GM18861 (cell line): ENCODE results near the gene CCDC6.
"Not testable (repeated sequence)": the region's sequence is repeated elsewhere in the genome, so short reads cannot be mapped to it uniquely, and the experiment has no call there.

Experiments
- ATAC-seq: cut with Tn5 transposase; IDR thresholded peaks from one replicate; pipeline ENCODE4 v1.9.1; 2021; ENCODE audit not compliant: unreplicated experiment

CCDC6 gene

DNA sequence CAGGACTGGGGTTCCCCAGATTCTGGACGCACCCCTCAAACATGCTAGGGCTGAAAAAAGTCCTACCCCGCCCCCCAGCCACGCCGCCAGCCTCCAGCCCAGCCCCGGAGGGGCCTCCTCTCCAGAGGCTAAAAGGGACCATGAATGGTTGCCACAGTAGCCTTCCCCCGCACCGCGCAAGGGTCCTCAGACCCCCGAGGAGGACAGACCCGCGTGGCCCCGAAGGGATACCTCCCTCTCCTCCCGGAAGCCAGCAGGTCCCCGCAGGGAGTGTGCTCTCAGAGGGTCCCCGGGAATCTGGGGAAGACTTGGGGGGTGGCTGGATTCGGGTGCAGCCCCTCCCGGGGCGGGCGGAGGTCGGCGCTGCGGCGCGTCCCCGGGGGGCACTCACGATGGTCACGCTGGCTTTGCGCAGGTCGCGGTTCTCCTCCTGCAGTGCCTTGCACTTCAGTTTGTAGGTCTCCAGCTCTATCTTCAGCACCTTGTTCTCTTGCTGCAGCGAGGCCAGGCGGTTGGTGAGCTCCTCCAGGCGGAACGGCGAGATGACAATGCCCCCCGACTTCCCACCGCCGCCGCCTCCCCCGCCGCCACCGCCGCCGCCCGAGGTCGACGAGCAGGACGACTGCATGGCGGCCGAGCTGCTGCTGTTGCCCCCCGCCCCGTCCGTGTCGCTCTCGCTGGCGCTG is 482 bp downstream of the CCDC6 start:
- ATAC-seq: no peak

GRCh38 chr10:59905066-59905730 is 1.2 kb downstream of the CCDC6 start:
- ATAC-seq: peak; percentile 45

- no peak for ATAC-seq
Observed at GRCh38 chr10:59904426-59905065, 1.8 kb downstream of the CCDC6 start.

GRCh38 chr10:59903871-59904270 is 2.5 kb downstream of the CCDC6 start:
- ATAC-seq: no peak

DNA sequence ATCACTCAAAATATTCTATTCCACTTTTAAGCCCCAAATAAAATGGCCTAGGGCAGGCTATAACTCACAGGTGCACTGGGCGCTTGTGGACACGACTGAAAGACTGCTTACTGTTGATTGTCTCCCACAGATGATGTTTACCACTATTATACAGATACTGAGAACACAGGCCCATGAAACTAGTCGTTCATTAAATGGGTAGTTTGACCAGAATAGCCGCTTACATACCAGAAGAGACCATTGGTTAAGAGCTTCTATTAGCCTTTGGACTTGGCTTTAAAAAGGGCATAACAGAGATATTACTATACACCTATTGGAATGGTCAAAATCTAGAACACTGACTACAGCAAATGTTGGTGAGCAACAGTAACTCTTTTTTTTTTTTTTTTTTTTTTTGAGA is 4.3 kb downstream of the CCDC6 start:
- no peak for ATAC-seq

DNA sequence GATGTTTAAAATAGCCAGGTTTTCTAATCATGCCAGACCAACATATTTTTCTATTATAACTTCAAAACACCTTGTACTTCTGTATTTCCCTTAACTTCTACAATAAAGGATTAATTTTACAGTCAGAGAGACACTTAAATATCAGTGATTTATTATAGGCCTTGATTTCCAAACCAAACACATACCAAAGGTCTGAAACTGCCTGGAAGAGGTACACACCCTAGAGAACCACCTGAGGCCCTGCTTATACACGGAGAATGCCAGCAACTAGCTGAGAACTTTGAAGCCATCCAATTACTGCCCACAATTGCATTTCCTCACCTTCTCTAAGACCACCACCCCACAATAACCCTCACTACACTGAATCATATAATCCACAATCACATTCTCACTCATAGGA is 4.9 kb downstream of the CCDC6 start:
- no peak for ATAC-seq

GRCh38 chr10:59900048-59900727 is 6.2 kb downstream of the CCDC6 start:
- ATAC-seq: no peak

- no peak for ATAC-seq
Observed at GRCh38 chr10:59898125-59898835, 8.1 kb downstream of the CCDC6 start.

DNA sequence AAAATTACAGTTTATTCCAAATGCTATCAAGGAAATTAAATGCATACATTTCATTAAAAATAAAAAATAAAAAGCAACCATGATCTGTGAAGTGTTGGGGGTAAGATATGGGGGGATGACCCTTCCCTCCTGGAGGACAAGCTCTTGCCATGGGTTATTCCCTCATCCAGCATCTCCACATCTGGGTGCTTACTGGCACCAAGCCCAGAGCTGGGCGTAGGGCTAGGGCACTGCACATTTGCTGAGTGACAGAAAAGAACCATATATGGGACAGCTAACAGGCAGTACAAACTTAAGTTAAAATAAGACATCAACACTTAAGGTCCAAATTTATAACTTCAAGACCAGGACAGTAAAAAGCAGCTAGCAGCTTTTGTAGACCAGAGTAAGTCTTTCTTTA is 10.2 kb downstream of the CCDC6 start:
- ATAC-seq: no peak

- no peak for ATAC-seq
Observed at GRCh38 chr10:59895629-59896116, 10.7 kb downstream of the CCDC6 start.

DNA sequence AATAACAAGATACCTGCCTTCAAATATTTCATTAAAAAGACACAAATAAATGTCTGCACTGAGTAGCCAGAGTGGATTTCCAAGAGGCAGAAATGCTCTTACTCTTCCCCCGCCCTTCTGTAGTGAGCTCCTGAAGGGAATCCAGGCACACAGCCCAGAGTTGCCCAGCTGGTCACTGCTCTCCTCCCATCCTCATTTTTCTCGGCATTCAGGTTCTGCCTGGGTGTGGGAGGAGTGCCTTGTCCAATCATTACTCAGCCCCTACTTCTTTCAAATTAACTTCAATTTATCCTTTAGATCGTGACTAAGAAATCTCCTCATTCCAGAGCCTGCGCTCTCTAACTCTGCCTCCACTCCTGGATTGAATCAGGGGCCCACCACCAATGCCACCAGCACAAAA is 12.2 kb downstream of the CCDC6 start:
- no peak for ATAC-seq

DNA sequence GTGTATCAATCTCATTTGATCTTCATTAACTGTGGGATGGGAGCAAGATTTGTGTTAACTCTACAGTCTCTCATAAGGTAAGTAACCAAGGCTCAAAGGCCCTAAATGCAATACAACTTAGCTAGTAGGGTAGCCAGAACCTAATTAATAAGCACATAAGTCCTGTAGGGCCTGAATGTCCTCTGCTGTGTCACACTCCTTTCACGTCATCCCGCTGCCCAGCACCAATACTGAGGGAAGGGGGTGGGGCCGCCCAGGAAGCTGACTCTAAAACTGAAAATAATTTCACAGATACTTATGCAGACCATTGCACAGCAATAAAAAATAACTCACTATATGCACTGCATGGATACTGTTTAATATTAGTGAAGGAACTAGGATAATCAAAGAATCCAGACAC is 13.7 kb downstream of the CCDC6 start:
- no peak for ATAC-seq

DNA sequence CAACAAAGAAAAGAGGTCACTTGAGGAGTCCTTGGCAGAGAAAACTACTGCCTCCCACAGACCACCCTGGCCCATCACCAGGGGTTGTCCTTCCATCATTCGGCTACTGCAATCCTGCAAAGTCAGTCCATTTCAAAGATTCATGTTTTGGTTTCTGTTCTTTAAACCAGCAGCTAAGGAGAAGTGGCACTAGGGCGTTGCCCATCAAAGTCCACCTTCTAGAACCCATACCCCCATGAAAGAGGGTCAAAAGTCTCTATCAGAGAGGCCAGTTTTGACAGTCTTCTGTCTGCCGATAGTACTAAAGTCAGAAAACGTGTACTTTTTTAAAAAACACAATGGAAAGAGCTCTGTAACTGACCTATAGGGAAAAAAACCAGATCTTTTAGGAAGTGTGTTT is 14.4 kb downstream of the CCDC6 start:
- no peak for ATAC-seq

GRCh38 chr10:59891349-59891748 is 15.0 kb downstream of the CCDC6 start:
- ATAC-seq: no peak

- ATAC-seq: no peak
Observed at GRCh38 chr10:59888781-59889435, 17.4 kb downstream of the CCDC6 start.

- ATAC-seq: no peak
Observed at GRCh38 chr10:59887972-59888640, 18.2 kb downstream of the CCDC6 start.

DNA sequence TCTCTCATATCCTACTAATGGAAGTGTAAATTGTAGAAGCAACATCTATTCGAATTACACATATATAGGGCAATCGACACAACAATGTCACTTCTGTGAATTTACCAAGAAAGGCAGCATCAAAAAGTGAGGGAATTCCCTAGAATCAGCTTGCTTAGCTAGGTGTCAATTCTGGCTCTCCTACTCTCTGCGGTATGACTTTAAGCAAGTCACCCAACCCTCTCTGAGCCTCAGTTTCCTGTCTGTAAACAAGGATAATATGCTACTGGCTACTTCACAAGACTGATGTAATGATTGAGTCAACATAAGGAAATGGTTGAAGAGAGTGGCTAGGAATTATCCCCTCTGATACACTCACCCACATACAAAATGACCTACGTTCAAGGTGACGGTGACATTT is 19.4 kb downstream of the CCDC6 start:
- no peak for ATAC-seq

DNA sequence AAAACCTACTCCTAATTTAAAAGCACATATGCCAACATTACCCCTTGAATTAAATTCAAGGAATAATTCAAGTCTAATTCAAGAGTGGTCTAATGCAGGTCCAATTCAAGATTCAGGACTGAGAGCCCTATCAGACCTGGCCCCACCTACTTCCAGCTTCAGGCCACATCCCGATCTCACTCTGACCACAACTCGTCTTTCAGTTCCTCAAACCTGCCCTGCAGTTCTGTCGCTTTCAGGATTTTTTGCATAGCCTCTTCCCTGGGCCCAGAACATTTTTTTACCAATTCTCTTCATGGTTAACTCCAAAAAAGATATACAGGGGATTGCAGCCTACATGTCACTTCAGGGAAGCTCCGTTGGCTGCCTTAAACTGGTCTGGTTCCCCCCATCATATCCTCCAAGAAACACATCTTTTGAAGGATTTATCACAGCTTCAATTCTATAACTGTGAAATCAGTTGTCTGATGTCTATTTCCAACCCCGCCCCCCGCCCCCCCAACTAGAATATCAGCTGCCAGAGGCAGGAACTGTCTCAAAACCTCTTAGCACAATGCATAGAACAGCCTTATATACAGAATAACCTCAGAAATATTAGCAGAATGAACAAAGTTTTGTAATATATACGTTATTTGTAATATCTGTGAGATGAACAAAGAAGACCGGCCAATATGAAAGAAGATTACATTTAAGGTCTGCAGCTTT is 20.8 kb downstream of the CCDC6 start:
- ATAC-seq: peak; percentile 89

GRCh38 chr10:59884893-59885292 is 21.5 kb downstream of the CCDC6 start:
- ATAC-seq: not testable (repeated sequence)
